ENCODE results near the gene IL31.

DNA sequence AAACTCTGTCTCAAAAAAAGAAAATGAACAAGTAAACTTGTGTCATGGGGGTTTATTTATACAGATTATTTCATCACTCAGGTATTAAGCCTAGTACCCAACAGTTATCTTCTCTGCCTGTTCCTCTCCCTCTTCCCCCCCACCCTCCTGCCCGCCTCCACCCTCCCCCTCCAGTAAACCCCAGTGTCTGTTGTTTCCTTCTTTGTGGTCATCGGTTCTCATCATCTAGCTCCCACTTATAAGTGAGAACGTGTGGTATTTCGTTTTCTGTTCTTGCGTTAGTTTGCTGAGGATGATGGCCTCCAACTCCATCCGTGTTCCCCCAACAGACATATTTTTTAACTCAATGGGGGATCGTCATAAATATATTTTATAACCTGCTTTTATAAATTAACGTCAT is 12.3 kb downstream of the IL31 start:
- TF ChIP-seq, protein P1, sequence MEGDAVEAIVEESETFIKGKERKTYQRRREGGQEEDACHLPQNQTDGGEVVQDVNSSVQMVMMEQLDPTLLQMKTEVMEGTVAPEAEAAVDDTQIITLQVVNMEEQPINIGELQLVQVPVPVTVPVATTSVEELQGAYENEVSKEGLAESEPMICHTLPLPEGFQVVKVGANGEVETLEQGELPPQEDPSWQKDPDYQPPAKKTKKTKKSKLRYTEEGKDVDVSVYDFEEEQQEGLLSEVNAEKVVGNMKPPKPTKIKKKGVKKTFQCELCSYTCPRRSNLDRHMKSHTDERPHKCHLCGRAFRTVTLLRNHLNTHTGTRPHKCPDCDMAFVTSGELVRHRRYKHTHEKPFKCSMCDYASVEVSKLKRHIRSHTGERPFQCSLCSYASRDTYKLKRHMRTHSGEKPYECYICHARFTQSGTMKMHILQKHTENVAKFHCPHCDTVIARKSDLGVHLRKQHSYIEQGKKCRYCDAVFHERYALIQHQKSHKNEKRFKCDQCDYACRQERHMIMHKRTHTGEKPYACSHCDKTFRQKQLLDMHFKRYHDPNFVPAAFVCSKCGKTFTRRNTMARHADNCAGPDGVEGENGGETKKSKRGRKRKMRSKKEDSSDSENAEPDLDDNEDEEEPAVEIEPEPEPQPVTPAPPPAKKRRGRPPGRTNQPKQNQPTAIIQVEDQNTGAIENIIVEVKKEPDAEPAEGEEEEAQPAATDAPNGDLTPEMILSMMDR (IDR thresholded peaks at IDR 0.05): no peak
- TF ChIP-seq POLR2A (IDR thresholded peaks at IDR 0.05): no peak

All from testis (tissue), 2 donors.